H1 (cell line): ENCODE measurements around the gene FBXW5. TPM values are rescaled to one million over a fixed set of nuclear protein-coding genes. Genes with fewer than 3 reads are reported as not detected.

Experiments used
- ASH2L ChIP-seq: fragments of 200-600, 300-600 bp; sonication (generic); IDR thresholded peaks from one replicate; pipeline ENCODE4 v1.7.1; 2017; ENCODE audit warnings: low read length
- BACH1 ChIP-seq: IDR thresholded peaks from 2 replicates; pipeline ENCODE4 v1.6.1; 2012; ENCODE audit warnings: low read length, improper control_type of control experiment
- CBX5 ChIP-seq: fragments of 300-800, 300-1000 bp; sonication (generic); IDR thresholded peaks from 2 replicates; pipeline ENCODE4 v1.7.1; 2016; ENCODE audit warnings: antibody characterized with exemption, low read length, low read depth
- HDAC2 ChIP-seq, 2 experiments: fragments of 300-600 bp in 1 of 2; sonication (generic) in 1 of 2; IDR thresholded peaks; 2 replicates each; pipeline ENCODE4 v1.6.1; 2011 to 2012; ENCODE audit warnings: low read depth in 2 of 2, low read length in 2 of 2, mild to moderate bottlenecking in 2 of 2, moderate library complexity in 2 of 2, borderline replicate concordance in 1 of 2, inconsistent platforms in 1 of 2
- RNF2 ChIP-seq: fragments of 200-900, 300-1000 bp; sonication (generic); IDR thresholded peaks from 2 replicates; pipeline ENCODE4 v1.7.1; 2016; ENCODE audit warnings: borderline replicate concordance, low read depth, mild to moderate bottlenecking, antibody characterized with exemption, low read length; ENCODE audit not compliant: poor library complexity, severe bottlenecking; ENCODE audit errors: missing control alignments
- RXRA ChIP-seq: IDR thresholded peaks from 2 replicates; pipeline ENCODE4 v1.6.1; 2011; ENCODE audit warnings: low read depth, mild to moderate bottlenecking, low read length, moderate library complexity; ENCODE audit not compliant: insufficient read depth
- SAP30 ChIP-seq: fragments of 300-600 bp; sonication (generic); IDR thresholded peaks from 2 replicates; pipeline ENCODE4 v1.7.1; 2012; ENCODE audit warnings: low read length, moderate library complexity, mild to moderate bottlenecking, inconsistent platforms; ENCODE audit not compliant: insufficient read depth, insufficient replicate concordance
- SP1 ChIP-seq: IDR thresholded peaks from 2 replicates; pipeline ENCODE4 v1.6.1; 2011; ENCODE audit warnings: low read depth, low read length
- SP2 ChIP-seq: IDR thresholded peaks from 2 replicates; pipeline ENCODE4 v1.6.1; 2012; ENCODE audit warnings: mild to moderate bottlenecking, low read length, inconsistent platforms
- SUZ12 ChIP-seq: fragments of 200-600 bp; sonication (generic); IDR thresholded peaks from 2 replicates; pipeline ENCODE4 v1.6.1; 2012; ENCODE audit warnings: mild to moderate bottlenecking, inconsistent platforms, low read length, moderate library complexity, mixed read lengths
- TAF1 ChIP-seq: IDR thresholded peaks from 2 replicates; pipeline ENCODE4 v1.6.1; 2011; ENCODE audit warnings: mild to moderate bottlenecking, low read depth, low read length
- TCF12 ChIP-seq: IDR thresholded peaks from 2 replicates; pipeline ENCODE4 v1.6.1; 2011; ENCODE audit warnings: low read depth, mild to moderate bottlenecking, low read length
- TEAD4 ChIP-seq: IDR thresholded peaks from 2 replicates; pipeline ENCODE4 v1.6.1; 2012; ENCODE audit warnings: low read depth, low read length, inconsistent platforms, mixed read lengths
- polyA plus RNA-seq, 7 experiments: library from polyadenylated mRNA; depleted of rRNA in 3 of 7; stranded (reverse) in 5 of 7; unstranded in 2 of 7; fragments of >200 nt in 5 of 7; fragments of 200-250 nt in 2 of 7; gene quantifications; 1 replicate in 5 of 7; 2 replicates in 1 of 7; 4 replicates in 1 of 7; pipeline versions ENCODE4 v1.2.1 to v1.2.3, GENCODE V29; 2011 to 2013; ENCODE audit warnings: missing spikeins in 2 of 7, mixed read lengths in 2 of 7
- total RNA-seq: library from RNA; stranded (reverse); fragmentation: NEBNext Ultra II Directional; extraction: Animal tissue kit (Norgen Biotek cat#: 25700); gene quantifications from 2 replicates; pipeline ENCODE4 v1.2.1, GENCODE V29; 2021

Gene FBXW5
- total and polyA plus RNA-seq, 2 of the 8 experiments (the other 6 are each of a cell fraction or from before 2014, with no cell fraction given), result 49.0 to 71.0 TPM

GRCh38 chr9:136980669-136981478 lies 36.3 kb upstream of the FBXW5 start (continued):
- TF ChIP-seq SAP30, result no peak
- no peak for TF ChIP-seq SP2
- TF ChIP-seq CBX5, result no peak
- TF ChIP-seq HDAC2 (IDR thresholded peaks at IDR 0.05; ENCODE audit: borderline replicate concordance in 1 of 2, low read depth in 2 of 2, low read length in 2 of 2), result no peak
- TF ChIP-seq RXRA, result no peak
- no peak for TF ChIP-seq BACH1
- TF ChIP-seq SP1, result no peak
- no peak for TF ChIP-seq TAF1
- no peak for TF ChIP-seq ASH2L
- TF ChIP-seq TEAD4, result no peak
- TF ChIP-seq RNF2, result no peak
- TF ChIP-seq TCF12, result no peak
- no peak for TF ChIP-seq SUZ12
